Activated T-cell treated with anti-CD3 and anti-CD28 coated beads, Interleukin-2, amount 50 U/mL, for 24 hours (primary cell): ENCODE measurements around the gene KDM5D.

Experiments used
- DNase-seq: peaks from one replicate; pipeline ENCODE4 v3.0.0-alpha.2; 2020
- H3K27ac Mint-ChIP-seq: 2 replicates; pipeline ENCODE4 v1.8.0; 2020; ENCODE audit warnings: mild to moderate bottlenecking, mixed read lengths
- H3K27me3 Mint-ChIP-seq: 2 replicates; pipeline ENCODE4 v1.8.0; 2020; ENCODE audit warnings: mixed read lengths
- H3K36me3 Mint-ChIP-seq: 2 replicates; pipeline ENCODE4 v1.8.0; 2020; ENCODE audit warnings: low read depth, mixed read lengths
- H3K4me1 Mint-ChIP-seq: 2 replicates; pipeline ENCODE4 v1.8.0; 2020; ENCODE audit warnings: low read depth, mixed read lengths
- H3K4me3 Mint-ChIP-seq: 2 replicates; pipeline ENCODE4 v1.8.0; 2020; ENCODE audit warnings: mild to moderate bottlenecking, moderate library complexity, mixed read lengths
- H3K9me3 Mint-ChIP-seq: 2 replicates; pipeline ENCODE4 v1.8.0; 2020; ENCODE audit warnings: mixed read lengths

KDM5D gene

GRCh38 chrY:19744381-19745378 lies at the start of gene KDM5D:
Gene KDM5D (minus strand): TSS chrY:19744726. CDS start chrY:19744534, 192 bp downstream.
- Mint-ChIP-seq H3K4me1 (no peaks in the 10 kb centered on the region), H3K27ac (no peak within 1 kb of the TSS), H3K36me3 (no peaks in the 10 kb centered on the region), H3K4me3 (no peak within 1 kb of the TSS), H3K9me3 (no peaks in the 10 kb centered on the region), H3K27me3 (no peaks in the 10 kb centered on the region)
- no peak for DNase-seq

GRCh38 chrY:19768375-19768774 lies 23.8 kb upstream of the KDM5D start:
- no peaks in the 10 kb centered on the region for H3K36me3 Mint-ChIP-seq
- no peaks in the 10 kb centered on the region for H3K4me1 Mint-ChIP-seq
- no peaks in the 10 kb centered on the region for H3K27me3 Mint-ChIP-seq
- no peaks in the 10 kb centered on the region for H3K9me3 Mint-ChIP-seq
- no peak overlapping the region for H3K27ac Mint-ChIP-seq
- no peak overlapping the region for H3K4me3 Mint-ChIP-seq
- no peak for DNase-seq

GRCh38 chrY:19743331-19743730 lies 1.2 kb downstream of the KDM5D start:
- H3K36me3 Mint-ChIP-seq: no peaks in the 10 kb centered on the region
- no peaks in the 10 kb centered on the region for H3K9me3 Mint-ChIP-seq
- H3K4me1 Mint-ChIP-seq: no peaks in the 10 kb centered on the region
- no peak overlapping the region for H3K27ac Mint-ChIP-seq
- DNase-seq: no peak
- H3K27me3 Mint-ChIP-seq: no peaks in the 10 kb centered on the region
- H3K4me3 Mint-ChIP-seq: no peak overlapping the region

- no peak overlapping the region for H3K27ac Mint-ChIP-seq
- H3K4me1 Mint-ChIP-seq: no peaks in the 10 kb centered on the region
- H3K27me3 Mint-ChIP-seq: no peaks in the 10 kb centered on the region
- no peak for DNase-seq
- H3K36me3 Mint-ChIP-seq: no peaks in the 10 kb centered on the region
- no peak overlapping the region for H3K4me3 Mint-ChIP-seq
- no peaks in the 10 kb centered on the region for H3K9me3 Mint-ChIP-seq
These were observed 2.4 kb downstream of the KDM5D start for GRCh38 chrY:19742153-19742552.

- no peak for DNase-seq
- H3K36me3 Mint-ChIP-seq: no peaks in the 10 kb centered on the region
- H3K9me3 Mint-ChIP-seq: no peaks in the 10 kb centered on the region
- no peak overlapping the region for H3K4me3 Mint-ChIP-seq
- H3K27me3 Mint-ChIP-seq: no peaks in the 10 kb centered on the region
- H3K4me1 Mint-ChIP-seq: no peaks in the 10 kb centered on the region
- no peak overlapping the region for H3K27ac Mint-ChIP-seq
These were observed 10.1 kb downstream of the KDM5D start for GRCh38 chrY:19734425-19734824.

- no peaks in the 10 kb centered on the region for H3K27me3 Mint-ChIP-seq
- DNase-seq: no peak
- H3K4me1 Mint-ChIP-seq: no peaks in the 10 kb centered on the region
- H3K27ac Mint-ChIP-seq: no peak overlapping the region
- H3K9me3 Mint-ChIP-seq: no peaks in the 10 kb centered on the region
- no peak overlapping the region for H3K4me3 Mint-ChIP-seq
- H3K36me3 Mint-ChIP-seq: no peaks in the 10 kb centered on the region
These were observed 26.6 kb downstream of the KDM5D start for GRCh38 chrY:19717950-19718349.

GRCh38 chrY:19717146-19717545 lies 27.4 kb downstream of the KDM5D start:
- Mint-ChIP-seq H3K27me3 (no peaks in the 10 kb centered on the region), H3K4me3 (no peak overlapping the region), H3K36me3 (no peaks in the 10 kb centered on the region), H3K4me1 (no peaks in the 10 kb centered on the region), H3K27ac (no peak overlapping the region), H3K9me3 (no peaks in the 10 kb centered on the region)
- no peak for DNase-seq

GRCh38 chrY:19715226-19715625 lies 29.3 kb downstream of the KDM5D start:
- Mint-ChIP-seq H3K36me3 (no peaks in the 10 kb centered on the region), H3K27ac (no peak overlapping the region), H3K4me1 (no peaks in the 10 kb centered on the region), H3K27me3 (no peaks in the 10 kb centered on the region), H3K4me3 (no peak overlapping the region), H3K9me3 (no peaks in the 10 kb centered on the region)
- DNase-seq: no peak

GRCh38 chrY:19713430-19713829 lies 31.1 kb downstream of the KDM5D start:
- H3K4me1 Mint-ChIP-seq: no peaks in the 10 kb centered on the region
- no peak overlapping the region for H3K27ac Mint-ChIP-seq
- no peaks in the 10 kb centered on the region for H3K9me3 Mint-ChIP-seq
- H3K36me3 Mint-ChIP-seq: no peaks in the 10 kb centered on the region
- H3K27me3 Mint-ChIP-seq: no peaks in the 10 kb centered on the region
- no peak overlapping the region for H3K4me3 Mint-ChIP-seq
- DNase-seq: no peak

- H3K4me3 Mint-ChIP-seq: no peak overlapping the region
- H3K27ac Mint-ChIP-seq: no peak overlapping the region
- no peaks in the 10 kb centered on the region for H3K36me3 Mint-ChIP-seq
- H3K4me1 Mint-ChIP-seq: no peaks in the 10 kb centered on the region
- H3K9me3 Mint-ChIP-seq: no peaks in the 10 kb centered on the region
- DNase-seq: no peak
- no peaks in the 10 kb centered on the region for H3K27me3 Mint-ChIP-seq
These were observed 38.3 kb downstream of the KDM5D start for GRCh38 chrY:19706273-19706672.

GRCh38 chrY:19698495-19698894 lies 46.0 kb downstream of the KDM5D start:
- H3K36me3 Mint-ChIP-seq: no peaks in the 10 kb centered on the region
- H3K27ac Mint-ChIP-seq: no peak overlapping the region
- no peak for DNase-seq
- no peaks in the 10 kb centered on the region for H3K4me1 Mint-ChIP-seq
- H3K27me3 Mint-ChIP-seq: no peaks in the 10 kb centered on the region
- no peak overlapping the region for H3K4me3 Mint-ChIP-seq
- no peaks in the 10 kb centered on the region for H3K9me3 Mint-ChIP-seq

- Mint-ChIP-seq H3K9me3 (no peaks in the 10 kb centered on the region), H3K27ac (no peak overlapping the region), H3K27me3 (no peaks in the 10 kb centered on the region), H3K36me3 (no peaks in the 10 kb centered on the region), H3K4me3 (no peak overlapping the region), H3K4me1 (no peaks in the 10 kb centered on the region)
- no peak for DNase-seq
These were observed 63.7 kb downstream of the KDM5D start for GRCh38 chrY:19680821-19681220.
